Mammary epithelial cell (primary cell): ENCODE results near the gene CTNNA1.

Source experiments
- EZH2 ChIP-seq: IDR thresholded peaks from 2 replicates; pipeline ENCODE4 v1.6.1; 2012; ENCODE audit warnings: low read length, inconsistent platforms, borderline replicate concordance
- TF ChIP-seq, protein P1 (sequence below), 2 donors: IDR thresholded peaks in 1 of 2; conservative IDR thresholded peaks in 1 of 2; 2 replicates each; pipeline ENCODE4 v1.5.1; 2011 to 2012; ENCODE audit warnings: inconsistent platforms in 2 of 2, low read length in 2 of 2, mild to moderate bottlenecking in 2 of 2, control low read depth in 1 of 2, low read depth in 1 of 2; ENCODE audit not compliant: insufficient read depth in 1 of 2; ENCODE audit errors: extremely low read depth in 1 of 2

DNA sequence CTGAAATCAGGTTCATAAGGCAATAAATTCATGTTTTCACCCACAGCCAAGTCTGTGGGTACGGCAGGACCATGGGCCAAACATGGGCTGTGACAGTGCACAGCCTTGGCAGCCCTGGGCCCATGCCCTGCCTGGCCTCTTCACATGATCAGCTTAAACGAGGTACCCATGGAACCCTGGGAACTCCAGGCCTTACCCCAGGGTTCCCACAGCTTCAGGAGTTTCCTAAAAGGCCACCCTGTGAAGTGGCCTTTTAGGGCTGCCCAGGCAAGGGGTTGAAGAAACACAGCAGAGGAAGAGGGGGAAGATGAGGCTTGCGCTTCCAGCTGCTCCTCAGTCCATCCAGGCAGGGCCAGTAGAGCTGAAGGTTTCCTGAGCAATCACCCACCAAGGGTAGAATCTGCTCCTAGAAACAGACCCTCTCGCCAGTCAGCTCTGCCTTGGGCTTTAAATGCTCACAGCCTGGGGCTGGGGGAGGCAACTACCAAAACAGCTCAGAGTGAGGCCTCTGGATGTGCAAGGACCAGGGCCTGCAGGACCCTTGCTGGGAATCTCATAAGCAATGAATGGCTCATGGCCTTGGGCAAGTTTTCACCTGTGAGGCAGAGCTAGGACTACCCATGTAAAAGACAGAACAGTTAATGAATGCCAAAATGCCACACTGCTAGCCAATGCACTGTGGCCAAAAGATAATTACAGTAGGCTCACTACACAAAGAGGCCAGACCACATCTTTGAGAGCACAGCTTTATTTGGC, 201.2 kb downstream of the CTNNA1 start:
- TF ChIP-seq, protein P1, sequence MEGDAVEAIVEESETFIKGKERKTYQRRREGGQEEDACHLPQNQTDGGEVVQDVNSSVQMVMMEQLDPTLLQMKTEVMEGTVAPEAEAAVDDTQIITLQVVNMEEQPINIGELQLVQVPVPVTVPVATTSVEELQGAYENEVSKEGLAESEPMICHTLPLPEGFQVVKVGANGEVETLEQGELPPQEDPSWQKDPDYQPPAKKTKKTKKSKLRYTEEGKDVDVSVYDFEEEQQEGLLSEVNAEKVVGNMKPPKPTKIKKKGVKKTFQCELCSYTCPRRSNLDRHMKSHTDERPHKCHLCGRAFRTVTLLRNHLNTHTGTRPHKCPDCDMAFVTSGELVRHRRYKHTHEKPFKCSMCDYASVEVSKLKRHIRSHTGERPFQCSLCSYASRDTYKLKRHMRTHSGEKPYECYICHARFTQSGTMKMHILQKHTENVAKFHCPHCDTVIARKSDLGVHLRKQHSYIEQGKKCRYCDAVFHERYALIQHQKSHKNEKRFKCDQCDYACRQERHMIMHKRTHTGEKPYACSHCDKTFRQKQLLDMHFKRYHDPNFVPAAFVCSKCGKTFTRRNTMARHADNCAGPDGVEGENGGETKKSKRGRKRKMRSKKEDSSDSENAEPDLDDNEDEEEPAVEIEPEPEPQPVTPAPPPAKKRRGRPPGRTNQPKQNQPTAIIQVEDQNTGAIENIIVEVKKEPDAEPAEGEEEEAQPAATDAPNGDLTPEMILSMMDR (conservative IDR thresholded peaks at IDR 0.05 in 1 of 2, IDR thresholded peaks at IDR 0.05 in 1 of 2; ENCODE audit: extremely low read depth in 1 of 2, insufficient read depth in 1 of 2, low read depth in 1 of 2, low read length in 2 of 2): no peak
- TF ChIP-seq EZH2: no peak
